ENCODE measurements around the gene PTGDR.
A peak's percentile ranks its signal among the peaks of the same experiment; 100 is the strongest.

The PTGDR gene

GRCh38 chr14:52304248-52304904, 36.9 kb downstream of the PTGDR start:
- H3K4me3 ChIP-seq (ENCODE audit: low read length) = no peak overlapping the region
- no peak for DNase-seq (ENCODE audit: low read depth, low spot score)

DNA sequence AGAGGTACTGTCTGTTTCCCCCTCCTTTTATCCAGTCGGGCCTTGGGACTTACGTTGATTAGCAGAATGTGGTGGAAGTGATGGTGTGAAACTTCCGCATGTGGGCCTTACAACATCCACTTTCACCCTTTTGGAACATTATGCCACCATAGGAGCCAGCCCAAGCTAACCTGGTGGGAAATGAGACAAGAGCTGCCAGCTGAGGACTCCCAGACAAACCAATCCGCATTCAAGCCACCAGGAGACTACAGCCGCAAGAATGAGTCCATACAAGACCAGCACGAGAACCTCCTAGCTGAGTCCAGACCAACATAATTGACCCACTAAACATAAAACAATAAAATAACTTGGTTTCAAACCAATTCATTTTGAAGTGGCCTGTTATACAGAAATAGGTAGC, 37.5 kb downstream of the PTGDR start:
- no peak overlapping the region for H3K4me3 ChIP-seq (ENCODE audit: low read length)
- DNase-seq (ENCODE audit: low read depth, low spot score) = no peak

DNA sequence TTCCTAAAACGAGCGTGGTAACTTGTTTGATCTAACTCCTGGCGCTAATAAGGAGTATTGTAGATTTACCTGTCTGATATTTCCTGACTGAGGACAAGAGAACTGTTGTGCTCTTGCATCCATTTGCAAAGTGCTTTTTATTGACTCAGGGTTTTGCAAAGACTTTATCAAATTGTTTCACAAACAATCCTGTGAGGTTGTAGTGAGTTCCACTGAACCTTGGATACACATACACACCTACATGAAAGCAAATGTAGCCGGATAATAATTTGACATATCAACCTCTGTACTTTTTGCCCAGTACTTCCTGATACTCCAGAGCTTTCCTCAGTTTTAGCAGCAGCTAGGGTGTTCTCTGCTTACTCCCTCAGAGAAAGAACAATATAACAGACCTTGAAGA, 39.9 kb downstream of the PTGDR start:
- no peak overlapping the region for H3K4me3 ChIP-seq (ENCODE audit: low read length)
- no peak for DNase-seq (ENCODE audit: low read depth, low spot score)

DNA sequence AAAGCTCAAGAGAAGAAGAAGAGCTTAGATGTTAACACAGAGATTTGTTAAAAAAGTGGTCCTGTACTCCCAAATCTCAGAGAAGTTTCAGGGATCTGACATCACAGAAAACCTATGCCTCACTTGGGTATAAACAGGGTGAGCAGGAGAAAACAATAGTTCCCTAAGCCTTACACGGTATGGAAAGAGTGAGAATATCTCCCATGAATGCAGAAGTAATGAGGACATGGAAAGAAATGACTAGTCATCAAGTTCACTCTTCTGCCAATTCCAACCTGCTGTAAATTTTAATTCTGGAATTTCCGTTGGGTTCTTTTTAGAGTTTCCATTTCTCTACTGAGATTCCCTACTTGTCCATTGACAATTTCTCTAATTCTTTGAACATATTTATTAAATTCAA, 40.4 kb downstream of the PTGDR start:
- H3K4me3 ChIP-seq (ENCODE audit: low read length) = no peak overlapping the region
- no peak for DNase-seq (ENCODE audit: low read depth, low spot score)

GRCh38 chr14:52310541-52310940, 43.0 kb downstream of the PTGDR start:
- no peak overlapping the region for H3K4me3 ChIP-seq (ENCODE audit: low read length)
- DNase-seq (ENCODE audit: low read depth, low spot score) = peak; percentile 43

GRCh38 chr14:52312931-52313355, 45.4 kb downstream of the PTGDR start:
- no peak overlapping the region for H3K4me3 ChIP-seq (ENCODE audit: low read length)
- DNase-seq (ENCODE audit: low read depth, low spot score) = no peak

DNA sequence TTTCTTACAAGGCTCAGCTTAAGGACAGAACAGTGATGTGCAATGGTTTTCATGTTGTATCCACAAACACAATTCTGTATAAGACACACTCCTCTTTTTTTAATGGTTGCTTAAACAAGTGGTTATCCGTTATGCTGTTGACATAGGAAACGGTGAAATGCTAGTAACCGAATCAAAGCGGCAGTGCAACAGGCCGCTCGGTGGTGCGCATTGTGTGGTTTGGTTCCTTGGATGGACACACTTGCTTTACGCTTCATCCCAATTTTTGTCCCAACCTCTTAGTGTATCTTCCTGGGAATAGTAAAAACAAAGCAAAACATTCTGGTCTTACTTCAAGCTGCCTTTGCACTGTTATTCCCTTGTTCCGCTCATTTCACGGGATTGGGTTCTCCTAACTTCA, 46.0 kb downstream of the PTGDR start:
- H3K4me3 ChIP-seq (ENCODE audit: low read length) = no peak overlapping the region
- DNase-seq (ENCODE audit: low read depth, low spot score) = no peak

DNA sequence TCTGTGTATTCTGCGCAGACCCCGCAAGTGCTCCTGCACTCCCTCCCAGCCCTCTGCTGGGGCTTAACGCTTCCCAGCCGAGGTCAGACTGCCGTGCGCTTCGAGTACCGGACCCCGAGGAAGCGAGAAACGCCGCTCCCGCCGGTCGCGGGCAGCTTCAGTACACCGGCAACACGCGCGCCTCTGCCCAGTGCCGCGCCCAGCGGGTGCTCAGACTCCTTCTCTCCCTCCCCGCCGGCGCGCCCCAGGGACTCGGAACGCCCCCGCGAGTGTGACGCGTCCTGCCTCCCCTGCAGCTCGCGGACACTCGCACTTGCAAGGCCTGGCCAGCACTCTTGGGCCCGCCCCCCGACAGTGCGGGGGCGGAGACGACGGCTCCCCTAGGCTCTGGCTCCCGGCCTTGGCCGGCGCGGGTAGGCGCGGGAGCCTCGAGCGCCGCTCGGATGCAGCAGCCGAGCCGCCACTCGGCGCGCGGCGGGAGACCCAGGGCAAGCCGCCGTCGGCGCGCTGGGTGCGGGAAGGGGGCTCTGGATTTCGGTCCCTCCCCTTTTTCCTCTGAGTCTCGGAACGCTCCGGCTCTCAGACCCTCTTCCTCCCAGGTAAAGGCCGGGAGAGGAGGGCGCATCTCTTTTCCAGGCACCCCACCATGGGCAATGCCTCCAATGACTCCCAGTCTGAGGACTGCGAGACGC, 46.6 kb downstream of the PTGDR start, which contains the start of gene PTGER2:
PTGER2 (plus strand) TSS at position 410 of the 692 bp plus-strand sequence; CDS start at position 647, 237 bp downstream.
- DNase-seq (ENCODE audit: low read depth, low spot score) = no peak
- H3K4me3 ChIP-seq (ENCODE audit: low read length) = no peak within 1 kb of the TSS

GRCh38 chr14:52314595-52315354, 47.3 kb downstream of the PTGDR start:
- H3K4me3 ChIP-seq (ENCODE audit: low read length) = no peak overlapping the region
- no peak for DNase-seq (ENCODE audit: low read depth, low spot score)

GRCh38 chr14:52315355-52315718, 47.8 kb downstream of the PTGDR start:
- no peak overlapping the region for H3K4me3 ChIP-seq (ENCODE audit: low read length)
- no peak for DNase-seq (ENCODE audit: low read depth, low spot score)

DNA sequence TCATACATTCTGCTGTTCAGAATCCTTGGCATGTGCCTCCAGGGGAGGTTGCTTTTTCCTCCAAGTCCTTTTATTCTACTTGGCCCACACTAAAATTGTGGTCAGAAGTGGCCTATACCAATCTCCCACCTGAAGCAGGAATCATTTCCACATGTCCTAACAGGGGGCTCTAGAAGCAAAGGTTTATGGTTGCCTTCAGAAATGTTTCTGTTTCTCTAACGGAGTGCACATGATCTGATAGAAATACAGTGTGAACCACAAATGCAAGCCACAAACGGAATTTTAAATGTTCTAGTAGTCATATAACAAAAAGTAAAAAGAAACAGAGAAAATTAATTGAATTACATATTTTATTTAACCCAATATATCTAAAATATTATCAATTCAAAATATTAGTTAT, 50.6 kb downstream of the PTGDR start:
- no peak overlapping the region for H3K4me3 ChIP-seq (ENCODE audit: low read length)

GRCh38 chr14:52318826-52319645, 51.5 kb downstream of the PTGDR start:
- DNase-seq (ENCODE audit: low read depth, low spot score) = peak; percentile 32
- H3K4me3 ChIP-seq (ENCODE audit: low read length) = no peak overlapping the region

More for the DNA sequence above, 50.6 kb downstream of the PTGDR start:
- DNase-seq (ENCODE audit: low read depth, low spot score) = peak; percentile 65

GRCh38 chr14:52319919-52320318, 52.4 kb downstream of the PTGDR start:
- H3K4me3 ChIP-seq (ENCODE audit: low read length) = no peak overlapping the region
- DNase-seq (ENCODE audit: low read depth, low spot score) = no peak

DNA sequence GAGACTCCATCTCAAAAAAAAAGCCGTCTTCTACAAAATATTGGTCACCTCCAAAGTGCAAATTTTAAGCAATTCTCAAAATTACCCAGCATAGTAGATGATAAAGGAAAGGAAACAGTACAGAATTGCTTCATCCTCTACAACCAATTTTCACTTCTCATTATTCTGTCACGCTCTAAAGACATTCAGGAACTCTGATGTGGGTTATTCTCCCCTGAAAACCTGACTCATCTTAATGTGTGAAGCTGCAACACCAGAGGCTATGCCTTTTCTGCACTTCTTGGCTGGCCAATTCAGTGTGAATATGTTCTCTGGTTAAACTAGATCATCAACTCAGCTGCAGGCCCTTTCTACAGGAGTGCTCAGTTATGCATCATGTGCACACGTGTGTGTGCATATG, 57.6 kb downstream of the PTGDR start:
- DNase-seq (ENCODE audit: low read depth, low spot score) = peak; percentile 77
- H3K4me3 ChIP-seq (ENCODE audit: low read length) = no peak overlapping the region

- DNase-seq (ENCODE audit: low read depth, low spot score) = no peak
These were observed 58.1 kb downstream of the PTGDR start for GRCh38 chr14:52325630-52326029.

More at GRCh38 chr14:52325630-52326029, 58.1 kb downstream of the PTGDR start:
- no peak overlapping the region for H3K4me3 ChIP-seq (ENCODE audit: low read length)
